MM.1S (cell line): ENCODE data around the gene ZBTB7C.

Source experiments
- DNase-seq: peaks from one replicate; pipeline ENCODE4 v3.0.0-alpha.2; 2015
- H2AFZ ChIP-seq: fragments of 300-600 bp; sonication (generic); 2 replicates; pipeline ENCODE4 v1.6.0; 2016; ENCODE audit warnings: antibody characterized with exemption, low read length
- H3F3A ChIP-seq: fragments of 300-600 bp; sonication (generic); 2 replicates; pipeline ENCODE4 v1.6.1; 2016; ENCODE audit warnings: mild to moderate bottlenecking, antibody characterized with exemption, low read length, moderate library complexity, mixed read lengths; ENCODE audit not compliant: insufficient read depth
- H3K27ac ChIP-seq: fragments of 300-600 bp; sonication (generic); 2 replicates; pipeline ENCODE4 v1.5.1; 2016; ENCODE audit warnings: mild to moderate bottlenecking, low read length
- H3K27me3 ChIP-seq: fragments of 300-600 bp; sonication (generic); replicated peaks from 2 replicates; pipeline ENCODE4 v1.6.0; 2016; ENCODE audit warnings: low read length; ENCODE audit not compliant: insufficient read depth
- H3K36me3 ChIP-seq: fragments of 300-600 bp; sonication (generic); replicated peaks from 2 replicates; pipeline ENCODE4 v1.6.1; 2016; ENCODE audit warnings: mild to moderate bottlenecking, low read length, mixed read lengths; ENCODE audit not compliant: insufficient read depth
- H3K4me1 ChIP-seq: fragments of 300-600 bp; sonication (generic); 2 replicates; pipeline ENCODE4 v1.6.1; 2016; ENCODE audit warnings: low read length, mixed read lengths
- H3K4me2 ChIP-seq: fragments of 300-600 bp; sonication (generic); 2 replicates; pipeline ENCODE4 v1.6.0; 2016; ENCODE audit warnings: low read depth, low read length
- H3K4me3 ChIP-seq: fragments of 300-600 bp; sonication (generic); 2 replicates; pipeline ENCODE4 v1.5.1; 2016; ENCODE audit warnings: low read length, mixed read lengths
- H3K79me2 ChIP-seq: fragments of 300-600 bp; sonication (generic); 2 replicates; pipeline ENCODE4 v1.6.1; 2016; ENCODE audit warnings: mixed run types, low read length, mixed read lengths
- H3K9ac ChIP-seq: fragments of 300-600 bp; sonication (generic); 2 replicates; pipeline ENCODE4 v1.6.1; 2016; ENCODE audit warnings: low read length, mixed read lengths
- H3K9me2 ChIP-seq: fragments of 300-600 bp; sonication (generic); replicated peaks from 2 replicates; pipeline ENCODE4 v1.6.1; 2016; ENCODE audit warnings: mild to moderate bottlenecking, low read length, mixed read lengths; ENCODE audit not compliant: insufficient read depth
- H3K9me3 ChIP-seq: fragments of 300-600 bp; sonication (generic); replicated peaks from 2 replicates; pipeline ENCODE4 v1.6.1; 2016; ENCODE audit warnings: mild to moderate bottlenecking, low read length, mixed read lengths; ENCODE audit not compliant: insufficient read depth
- H4K20me1 ChIP-seq: fragments of 300-600 bp; sonication (generic); 2 replicates; pipeline ENCODE4 v1.6.1; 2016; ENCODE audit warnings: mild to moderate bottlenecking, low read length, moderate library complexity, mixed read lengths; ENCODE audit not compliant: insufficient read depth
- CTCF ChIP-seq: fragments of 300-600 bp; sonication (generic); IDR thresholded peaks from 2 replicates; pipeline ENCODE4 v1.5.1; 2016; ENCODE audit warnings: antibody characterized with exemption, low read length, mixed read lengths
- EZH2 ChIP-seq: fragments of 300-600 bp; sonication (generic); optimal IDR thresholded peaks from 2 replicates; pipeline ENCODE3; 2017; ENCODE audit warnings: low read depth, mild to moderate bottlenecking, antibody characterized with exemption, low read length, mixed read lengths
- EZH2phosphoT487 ChIP-seq: fragments of 300-600 bp; sonication (generic); IDR thresholded peaks from 2 replicates; pipeline ENCODE4 v1.6.1; 2018; ENCODE audit warnings: antibody characterized with exemption, low read length

The ZBTB7C gene

GRCh38 chr18:48454261-48454757 is 45.1 kb upstream of the ZBTB7C start:
- H4K20me1 ChIP-seq: no peaks in the 10 kb centered on the region
- H3K9me3 ChIP-seq: no peaks in the 10 kb centered on the region
- no peaks in the 10 kb centered on the region for H3K36me3 ChIP-seq
- H3K9me2 ChIP-seq: no peaks in the 10 kb centered on the region
- H3K9ac ChIP-seq: no peak overlapping the region
- H3K27me3 ChIP-seq: 0 out of 2 replicates have a peak, but pooled peaks cover 2% of the 10 kb centered on the region
- no peaks in the 10 kb centered on the region for H3K79me2 ChIP-seq
- no peaks in the 10 kb centered on the region for H3F3A ChIP-seq
- no peak overlapping the region for H3K27ac ChIP-seq
- no peak overlapping the region for H3K4me3 ChIP-seq
- H3K4me2 ChIP-seq: no peak overlapping the region
- H2AFZ ChIP-seq: no peak overlapping the region
- TF ChIP-seq CTCF (no peak), EZH2phosphoT487 (no peak), EZH2 (no peak)
- H3K4me1 ChIP-seq: no peaks in the 10 kb centered on the region
- DNase-seq: no peak

GRCh38 chr18:48453330-48454066 is 44.3 kb upstream of the ZBTB7C start:
- H2AFZ ChIP-seq: no peak overlapping the region
- no peaks in the 10 kb centered on the region for H3K79me2 ChIP-seq
- no peak for DNase-seq
- H3K36me3 ChIP-seq: no peaks in the 10 kb centered on the region
- H3K27me3 ChIP-seq: 0 out of 2 replicates have a peak, but pooled peaks cover 7% of the 10 kb centered on the region
- H4K20me1 ChIP-seq: no peaks in the 10 kb centered on the region
- TF ChIP-seq EZH2 (no peak), EZH2phosphoT487 (no peak), CTCF (no peak)
- no peak overlapping the region for H3K9ac ChIP-seq
- no peaks in the 10 kb centered on the region for H3K4me1 ChIP-seq
- no peaks in the 10 kb centered on the region for H3F3A ChIP-seq
- no peaks in the 10 kb centered on the region for H3K9me2 ChIP-seq
- no peaks in the 10 kb centered on the region for H3K9me3 ChIP-seq
- H3K4me3 ChIP-seq: no peak overlapping the region
- no peak overlapping the region for H3K27ac ChIP-seq
- H3K4me2 ChIP-seq: no peak overlapping the region

- Histone ChIP-seq H3K27me3 (0 out of 2 replicates have a peak, but pooled peaks cover 7% of the 10 kb centered on the region), H3K9ac (no peak overlapping the region), H3K4me1 (no peaks in the 10 kb centered on the region), H3K4me2 (no peak overlapping the region), H3K4me3 (no peak overlapping the region), H3K9me2 (no peaks in the 10 kb centered on the region), H3K36me3 (no peaks in the 10 kb centered on the region), H3K27ac (no peak overlapping the region), H2AFZ (no peak overlapping the region), H3K9me3 (no peaks in the 10 kb centered on the region), H3K79me2 (no peaks in the 10 kb centered on the region), H3F3A (no peaks in the 10 kb centered on the region), H4K20me1 (no peaks in the 10 kb centered on the region)
- TF ChIP-seq EZH2phosphoT487: no peak
- TF ChIP-seq EZH2: no peak
- TF ChIP-seq CTCF: no peak
- DNase-seq: no peak
These were observed 43.7 kb upstream of the ZBTB7C start for GRCh38 chr18:48452861-48453323.
